HUES48 (cell line): ENCODE data around the gene AOAH.

Experiments
- H3K27ac ChIP-seq: one replicate; pipeline ENCODE4 v1.7.0; 2013; ENCODE audit warnings: low read depth, low read length, inconsistent platforms
- H3K27me3 ChIP-seq: 2 replicates; pipeline ENCODE4 v1.6.1; 2013; ENCODE audit warnings: mild to moderate bottlenecking, low read length; ENCODE audit not compliant: control insufficient read depth, insufficient read depth
- H3K36me3 ChIP-seq: 2 replicates; pipeline ENCODE4 v1.6.1; 2013; ENCODE audit warnings: low read length; ENCODE audit not compliant: control insufficient read depth, insufficient read depth
- H3K4me1 ChIP-seq: 2 replicates; pipeline ENCODE4 v1.6.1; 2013; ENCODE audit warnings: mild to moderate bottlenecking, low read length; ENCODE audit not compliant: control insufficient read depth, insufficient read depth
- H3K4me3 ChIP-seq: 2 replicates; pipeline ENCODE4 v1.5.1; 2013; ENCODE audit warnings: mild to moderate bottlenecking, low read depth, low read length
- H3K9ac ChIP-seq: 2 replicates; pipeline ENCODE4 v1.6.1; 2013; ENCODE audit warnings: mild to moderate bottlenecking, low read depth, low read length, moderate library complexity
- H3K9me3 ChIP-seq: 2 replicates; pipeline ENCODE4 v1.6.1; 2013; ENCODE audit warnings: low read length; ENCODE audit not compliant: control insufficient read depth, insufficient read depth

The AOAH gene

DNA sequence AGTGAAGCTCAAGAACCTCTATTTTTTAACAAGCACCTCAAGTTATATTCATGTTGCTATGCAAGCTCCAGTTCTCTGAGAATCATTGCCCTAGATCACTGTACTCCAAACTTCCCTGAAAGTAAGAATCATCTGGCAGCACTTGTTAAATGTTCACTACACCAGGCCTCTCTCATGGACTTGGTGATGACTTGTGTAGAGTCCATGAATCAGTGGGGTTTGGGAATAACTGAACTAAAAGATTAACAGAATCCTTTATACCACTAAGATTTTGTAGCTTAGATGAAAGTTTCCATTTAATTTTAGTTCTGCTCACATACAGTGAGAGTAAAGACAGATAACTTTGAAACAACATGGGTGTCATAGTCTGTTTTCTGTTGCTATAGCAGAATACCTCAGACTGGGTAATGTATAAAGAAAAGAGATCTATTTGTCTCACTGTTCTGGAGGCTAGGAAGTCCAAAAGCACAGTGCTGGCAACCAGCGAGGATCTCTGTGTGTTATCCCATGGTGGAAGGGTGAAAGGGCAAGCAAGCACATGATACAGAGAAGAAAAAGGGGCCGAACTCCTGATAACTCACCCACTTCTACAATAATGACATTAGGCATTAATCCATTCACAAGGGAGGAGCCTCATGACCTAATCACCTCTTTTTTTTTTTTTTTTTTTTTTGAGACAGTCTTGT is 27.9 kb upstream of the AOAH start:
- Histone ChIP-seq H3K36me3 (no peaks in the 10 kb centered on the region), H3K4me1 (0 out of 2 replicates have a peak, but pooled peaks cover 3% of the 10 kb centered on the region), H3K9ac (no peak overlapping the region), H3K4me3 (no peak overlapping the region), H3K27me3 (no peaks in the 10 kb centered on the region), H3K9me3 (no peaks in the 10 kb centered on the region), H3K27ac (no peak overlapping the region)

DNA sequence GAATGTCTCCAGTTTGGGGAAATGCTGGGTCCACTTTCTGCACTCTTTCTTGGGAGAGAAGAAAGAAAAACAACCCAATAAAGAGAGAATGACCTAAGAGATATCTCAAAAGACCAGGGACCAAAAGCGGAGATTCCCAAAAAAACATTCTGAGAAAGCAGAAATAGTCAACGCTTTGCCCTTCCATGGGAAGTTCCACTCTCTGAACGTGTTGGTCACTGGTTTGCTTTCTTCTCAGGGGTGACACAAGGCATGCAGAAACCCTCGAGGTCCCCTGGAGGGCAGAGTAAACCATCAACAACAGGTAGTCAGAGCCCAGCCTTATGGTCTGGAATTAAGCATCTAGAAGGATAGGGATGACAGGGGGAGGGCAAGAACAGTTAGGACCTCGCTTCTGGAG is 26.2 kb upstream of the AOAH start:
- H3K27ac ChIP-seq: no peak overlapping the region
- no peaks in the 10 kb centered on the region for H3K27me3 ChIP-seq
- no peak overlapping the region for H3K9ac ChIP-seq
- H3K9me3 ChIP-seq: no peaks in the 10 kb centered on the region
- no peak overlapping the region for H3K4me3 ChIP-seq
- no peaks in the 10 kb centered on the region for H3K36me3 ChIP-seq
- 0 out of 2 replicates have a peak, but pooled peaks cover 4% of the 10 kb centered on the region for H3K4me1 ChIP-seq

DNA sequence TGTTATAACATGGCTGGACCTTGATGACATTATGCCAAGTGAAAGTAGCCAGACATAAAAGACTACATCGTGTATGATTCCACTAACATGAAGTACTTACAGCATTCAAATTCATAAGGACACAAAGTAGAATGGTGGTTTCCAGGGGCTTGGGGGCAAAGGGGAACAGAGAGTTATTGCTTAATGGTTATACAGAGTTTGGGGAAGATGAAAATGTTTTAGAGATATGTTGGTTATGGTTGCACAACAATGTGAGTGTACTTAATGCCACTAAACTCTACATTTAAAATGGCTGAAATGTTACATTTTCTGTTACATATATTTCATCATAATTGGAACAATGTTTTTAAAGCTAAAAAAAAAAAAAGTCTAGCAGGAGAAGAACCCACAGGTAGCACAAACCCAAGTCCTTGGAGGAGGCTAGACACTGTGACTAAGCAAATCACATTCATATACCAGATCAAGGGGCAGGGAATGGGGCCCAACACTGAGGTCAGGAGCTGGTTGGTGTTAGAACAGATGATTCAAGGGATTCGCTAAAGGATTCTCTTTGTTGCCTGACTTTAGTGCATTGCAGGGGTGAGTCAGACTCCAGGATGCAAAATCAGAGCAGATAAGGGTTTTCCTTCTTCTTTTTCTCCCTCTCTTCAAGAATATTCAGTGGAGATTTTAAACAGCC is 25.1 kb upstream of the AOAH start:
- H3K27me3 ChIP-seq: no peaks in the 10 kb centered on the region
- H3K36me3 ChIP-seq: no peaks in the 10 kb centered on the region
- H3K4me3 ChIP-seq: no peak overlapping the region
- no peak overlapping the region for H3K9ac ChIP-seq
- H3K27ac ChIP-seq: no peak overlapping the region
- H3K9me3 ChIP-seq: no peaks in the 10 kb centered on the region
- 0 out of 2 replicates have a peak, but pooled peaks cover 4% of the 10 kb centered on the region for H3K4me1 ChIP-seq

DNA sequence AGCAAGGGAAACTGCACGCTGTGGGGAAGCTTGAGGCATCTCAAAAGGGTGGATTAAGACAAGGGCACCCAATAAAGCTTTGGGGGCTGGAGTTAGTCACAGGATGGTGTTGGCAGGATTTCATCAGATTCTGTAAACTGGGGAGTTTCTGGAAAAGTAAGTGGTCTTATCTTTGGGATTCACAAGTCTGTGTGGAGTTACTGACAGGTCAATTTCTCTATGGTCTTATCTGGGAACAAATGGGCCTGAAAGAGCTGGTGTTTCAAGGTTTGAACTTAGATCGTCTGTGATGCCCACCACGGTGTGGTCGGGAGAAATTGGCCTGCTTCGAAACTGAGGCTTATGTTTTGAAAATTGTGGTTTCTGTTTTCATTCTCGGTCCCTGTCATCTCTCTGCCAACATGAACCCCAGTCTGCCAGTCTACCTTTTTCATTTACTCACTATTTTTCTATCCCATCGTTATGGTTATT is 23.8 kb upstream of the AOAH start:
- Histone ChIP-seq H3K36me3 (no peaks in the 10 kb centered on the region), H3K27ac (no peak overlapping the region), H3K27me3 (no peaks in the 10 kb centered on the region), H3K9me3 (no peaks in the 10 kb centered on the region), H3K4me1 (0 out of 2 replicates have a peak, but pooled peaks cover 4% of the 10 kb centered on the region), H3K4me3 (no peak overlapping the region), H3K9ac (no peak overlapping the region)

DNA sequence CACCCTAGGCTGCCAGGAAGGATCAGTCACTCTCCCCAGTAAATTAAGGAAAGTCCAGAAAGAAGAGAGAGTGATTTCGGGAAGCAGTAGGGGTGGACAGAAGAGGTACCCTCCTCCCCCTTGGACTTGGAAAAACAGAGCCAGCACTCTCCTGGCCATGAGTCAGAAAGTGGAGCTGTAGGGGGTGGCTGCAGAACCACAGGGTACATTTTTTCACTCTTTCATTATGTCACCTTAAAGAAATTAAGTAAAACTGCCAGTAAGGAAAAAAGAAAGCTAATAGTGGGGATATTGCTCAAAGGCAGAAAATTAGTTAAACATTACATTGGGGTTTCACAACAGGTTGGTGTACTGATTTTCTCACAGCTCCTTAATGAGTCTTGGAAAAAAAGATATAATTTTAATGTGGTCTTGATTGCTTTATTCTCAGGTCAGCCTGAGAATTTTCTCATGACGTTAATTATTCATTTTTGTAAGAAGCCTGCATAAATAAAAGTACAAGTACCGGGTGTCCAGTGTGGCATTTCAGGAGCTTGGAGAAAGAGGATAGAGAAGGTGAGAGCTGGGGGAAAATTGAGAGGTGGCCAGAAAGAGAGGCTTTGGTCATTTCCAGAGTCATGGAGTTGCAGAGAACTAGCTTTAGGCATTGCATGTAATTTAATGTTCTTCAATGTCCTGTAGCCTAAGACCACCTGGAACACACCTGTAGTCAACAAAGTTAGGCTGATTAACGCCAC is 23.2 kb upstream of the AOAH start:
- Histone ChIP-seq H3K9me3 (no peaks in the 10 kb centered on the region), H3K27ac (no peak overlapping the region), H3K4me3 (no peak overlapping the region), H3K9ac (no peak overlapping the region), H3K36me3 (no peaks in the 10 kb centered on the region), H3K27me3 (no peaks in the 10 kb centered on the region), H3K4me1 (0 out of 2 replicates have a peak, but pooled peaks cover 4% of the 10 kb centered on the region)

DNA sequence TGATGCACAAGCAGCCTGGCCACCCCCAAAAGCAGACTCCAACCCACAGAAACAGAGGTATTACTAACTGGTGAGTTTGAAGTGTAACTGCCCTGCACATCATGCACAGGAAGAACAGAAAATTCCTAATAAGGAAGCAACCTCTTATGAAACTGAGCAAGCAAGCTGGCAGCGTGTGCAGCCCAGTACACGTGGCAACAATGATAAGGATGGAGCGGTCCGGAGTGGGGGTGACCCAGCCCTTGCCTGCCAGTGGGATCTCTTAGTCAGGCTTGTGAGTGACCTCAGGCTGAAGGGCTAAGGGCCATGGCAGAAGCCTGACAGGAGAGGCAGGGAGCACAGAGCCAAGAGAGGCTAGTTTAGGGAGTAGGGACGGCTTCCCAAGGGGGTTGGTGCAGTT is 22.1 kb upstream of the AOAH start:
- Histone ChIP-seq H3K36me3 (no peaks in the 10 kb centered on the region), H3K27me3 (no peaks in the 10 kb centered on the region), H3K9me3 (no peaks in the 10 kb centered on the region), H3K4me3 (no peak overlapping the region), H3K9ac (no peak overlapping the region), H3K4me1 (0 out of 2 replicates have a peak, but pooled peaks cover 4% of the 10 kb centered on the region), H3K27ac (no peak overlapping the region)

DNA sequence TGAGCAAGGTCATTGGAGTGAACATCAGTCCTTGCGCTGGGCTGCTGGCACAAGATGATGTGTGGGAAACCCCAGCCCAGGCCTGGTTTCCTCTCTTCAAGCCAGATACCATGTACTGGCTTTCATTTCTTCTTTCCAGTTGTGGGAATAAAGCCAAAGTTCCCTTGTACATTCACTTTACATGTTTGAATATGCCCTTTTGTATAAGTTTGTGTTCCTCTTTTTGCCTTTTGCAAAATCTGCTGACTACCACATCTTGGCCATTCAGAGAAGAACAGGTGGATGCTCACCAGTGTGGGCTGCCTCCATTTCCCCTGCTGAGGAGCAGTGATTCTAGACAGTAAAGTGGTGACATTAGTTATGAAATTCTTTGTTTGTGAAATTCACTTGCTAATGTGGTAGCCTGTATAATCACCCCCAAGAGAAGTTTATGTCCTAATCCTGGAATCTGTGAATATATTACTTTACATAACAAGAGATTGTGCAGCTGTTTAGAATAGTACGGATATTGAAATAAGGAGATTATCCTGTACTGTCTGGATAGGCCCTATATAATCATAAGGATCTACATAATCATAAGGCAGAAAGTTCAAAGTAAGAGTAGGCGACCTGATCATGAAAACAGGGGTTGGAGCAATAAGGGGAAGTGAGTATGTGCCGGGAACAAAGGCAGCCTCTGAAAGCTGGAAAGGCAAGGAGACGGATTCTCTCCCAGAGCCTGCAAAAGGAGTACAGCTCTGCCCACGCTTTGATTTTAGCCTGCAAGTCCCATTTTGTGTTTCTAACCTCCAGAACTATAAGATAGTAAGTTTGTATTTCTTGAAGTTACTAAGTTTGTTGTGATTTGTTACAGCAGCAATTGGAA is 18.8 kb upstream of the AOAH start:
- Histone ChIP-seq H3K27ac (no peak overlapping the region), H3K9ac (no peak overlapping the region), H3K4me1 (peaks cover 8% of the 10 kb centered on the region; the same call in 1 of the 2 replicates), H3K4me3 (no peak overlapping the region), H3K9me3 (no peaks in the 10 kb centered on the region), H3K36me3 (no peaks in the 10 kb centered on the region), H3K27me3 (no peaks in the 10 kb centered on the region)

DNA sequence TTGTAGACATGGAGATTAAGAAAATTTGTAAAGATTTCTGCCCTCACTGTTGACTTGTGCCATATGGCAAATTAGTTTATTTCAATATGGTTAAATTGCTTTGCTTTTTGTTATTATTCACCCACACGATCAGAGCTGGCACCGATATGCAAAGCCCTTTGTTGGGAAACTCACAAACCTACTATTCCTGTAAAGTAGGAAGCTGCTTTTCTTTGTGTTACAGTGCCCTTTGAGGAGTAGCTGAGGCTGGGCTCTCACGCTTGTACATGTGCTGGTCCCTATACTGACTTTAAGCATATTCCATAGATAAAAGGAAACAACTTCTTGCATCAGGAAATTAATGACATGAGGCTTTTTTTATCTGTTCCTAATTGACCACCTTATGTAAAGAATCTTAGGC is 17.6 kb upstream of the AOAH start:
- Histone ChIP-seq H3K27ac (no peak overlapping the region), H3K9ac (no peak overlapping the region), H3K27me3 (no peaks in the 10 kb centered on the region), H3K4me3 (no peak overlapping the region), H3K9me3 (no peaks in the 10 kb centered on the region), H3K36me3 (no peaks in the 10 kb centered on the region), H3K4me1 (peaks cover 5% of the 10 kb centered on the region; the same call in 1 of the 2 replicates)

DNA sequence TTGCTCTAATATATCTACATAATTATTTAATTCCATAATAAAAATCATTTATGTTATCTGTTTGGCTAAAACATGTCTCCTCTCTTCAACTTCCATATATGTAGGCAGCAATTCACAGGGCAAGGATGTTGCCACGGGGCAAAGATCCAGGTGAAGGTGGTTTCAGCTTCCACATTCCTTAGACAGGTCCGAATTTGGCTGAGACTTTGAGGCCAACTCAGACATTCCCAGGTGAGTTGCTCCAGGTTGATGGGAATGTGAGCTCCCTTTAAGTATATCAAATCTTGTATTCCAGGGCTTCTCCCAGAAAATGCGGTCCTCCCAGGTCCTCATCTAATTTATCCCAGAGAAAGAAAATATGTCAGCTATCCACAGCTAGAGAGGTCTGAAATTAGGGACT is 15.1 kb upstream of the AOAH start:
- no peak overlapping the region for H3K4me3 ChIP-seq
- H3K27me3 ChIP-seq: no peaks in the 10 kb centered on the region
- H3K27ac ChIP-seq: no peak overlapping the region
- no peak overlapping the region for H3K9ac ChIP-seq
- no peaks in the 10 kb centered on the region for H3K36me3 ChIP-seq
- H3K4me1 ChIP-seq: peaks cover 5% of the 10 kb centered on the region; the same call in 1 of the 2 replicates
- H3K9me3 ChIP-seq: no peaks in the 10 kb centered on the region

DNA sequence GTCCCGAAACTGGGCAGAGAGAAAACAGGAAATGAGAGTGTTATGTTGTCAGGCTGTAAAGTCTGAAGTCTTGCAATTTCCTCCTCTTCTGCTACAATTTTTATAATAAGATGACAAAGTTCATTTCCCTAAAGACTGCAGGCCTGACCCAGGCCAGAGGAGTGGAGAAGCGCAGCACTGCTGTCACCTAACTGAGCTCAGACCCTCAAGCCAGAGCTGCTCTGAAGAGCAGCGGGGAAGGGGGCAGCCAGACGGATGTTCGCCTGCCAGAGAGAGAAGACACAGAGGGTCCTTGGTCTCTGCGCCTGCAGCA is 12.6 kb upstream of the AOAH start:
- H3K27ac ChIP-seq: no peak overlapping the region
- H3K27me3 ChIP-seq: no peaks in the 10 kb centered on the region
- H3K9ac ChIP-seq: no peak overlapping the region
- H3K9me3 ChIP-seq: no peaks in the 10 kb centered on the region
- no peaks in the 10 kb centered on the region for H3K36me3 ChIP-seq
- H3K4me1 ChIP-seq: peaks cover 5% of the 10 kb centered on the region; the same call in 1 of the 2 replicates
- no peak overlapping the region for H3K4me3 ChIP-seq
